EL (cell line): ENCODE results near the gene RBMX2.
"Not testable (repeated sequence)": the region's sequence is repeated elsewhere in the genome, so short reads cannot be mapped to it uniquely, and the experiment has no call there.

Experiments used
- DNase-seq: peaks from one replicate; pipeline ENCODE4 v3.0.0-alpha.2; 2016

Gene RBMX2, protein sequence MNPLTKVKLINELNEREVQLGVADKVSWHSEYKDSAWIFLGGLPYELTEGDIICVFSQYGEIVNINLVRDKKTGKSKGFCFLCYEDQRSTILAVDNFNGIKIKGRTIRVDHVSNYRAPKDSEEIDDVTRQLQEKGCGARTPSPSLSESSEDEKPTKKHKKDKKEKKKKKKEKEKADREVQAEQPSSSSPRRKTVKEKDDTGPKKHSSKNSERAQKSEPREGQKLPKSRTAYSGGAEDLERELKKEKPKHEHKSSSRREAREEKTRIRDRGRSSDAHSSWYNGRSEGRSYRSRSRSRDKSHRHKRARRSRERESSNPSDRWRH

DNA sequence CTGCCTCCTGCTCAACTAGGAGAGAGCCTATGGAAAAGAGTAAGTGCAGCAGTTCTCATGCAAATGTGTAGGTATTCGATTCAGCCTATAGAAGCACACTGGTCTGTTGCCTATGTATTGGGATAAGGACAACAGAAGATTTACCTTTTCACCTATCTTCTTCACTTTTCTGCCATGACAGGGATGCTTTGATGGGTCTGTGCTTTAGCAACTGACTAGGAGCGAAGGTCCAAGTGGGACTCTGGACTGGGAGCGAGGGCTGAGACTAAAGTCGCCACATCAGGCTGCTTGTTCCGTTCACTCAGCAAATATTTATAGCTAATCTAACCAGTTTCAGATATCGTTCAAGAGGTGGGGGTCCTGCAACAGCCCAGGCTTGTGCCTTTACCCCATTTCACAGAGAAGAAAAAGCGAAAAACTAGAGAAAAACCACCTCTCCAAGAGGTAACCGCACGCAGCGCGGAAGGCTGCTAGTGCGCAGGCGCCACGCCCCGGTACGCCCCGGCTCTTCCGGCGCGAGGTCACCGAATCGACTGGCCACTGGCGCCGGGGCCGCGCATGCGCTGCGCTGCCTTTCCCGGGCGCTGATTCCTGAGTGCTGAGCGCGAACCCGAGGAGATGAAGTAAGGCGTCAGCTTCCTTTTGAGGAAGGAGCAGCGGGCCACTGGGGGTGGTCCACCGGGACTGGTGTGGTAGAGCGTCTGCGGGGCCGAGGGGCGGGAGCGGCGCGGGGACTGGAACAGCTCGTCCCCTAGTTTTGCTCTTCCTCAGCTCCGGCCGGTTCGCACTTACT is at the start of gene RBMX2:
Gene RBMX2, plus strand, starts transcription at position 573 of the 793 bp plus-strand sequence. Its CDS starts 46 bp downstream, at position 619.
- peak; percentile 75 for DNase-seq

DNA sequence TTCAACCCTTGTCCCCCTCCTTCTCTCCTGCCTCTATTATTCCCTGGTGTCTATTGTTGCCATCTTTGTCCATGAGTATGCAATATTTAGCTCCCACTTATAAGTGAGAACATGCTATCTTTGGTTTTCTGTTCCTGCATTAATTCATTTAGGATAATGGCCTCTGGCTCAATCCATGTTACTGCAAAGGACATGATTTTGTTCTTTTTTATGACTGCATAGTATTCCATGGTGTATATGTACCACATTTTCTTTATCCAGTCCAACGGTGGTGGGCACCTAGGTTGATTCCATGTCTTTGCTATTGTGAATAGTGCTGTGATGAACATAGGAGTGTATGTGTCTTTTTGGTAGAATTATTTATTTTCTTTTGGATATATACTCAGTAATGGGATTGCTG is 49.7 kb upstream of the RBMX2 start:
- DNase-seq, result not testable (repeated sequence)

DNA sequence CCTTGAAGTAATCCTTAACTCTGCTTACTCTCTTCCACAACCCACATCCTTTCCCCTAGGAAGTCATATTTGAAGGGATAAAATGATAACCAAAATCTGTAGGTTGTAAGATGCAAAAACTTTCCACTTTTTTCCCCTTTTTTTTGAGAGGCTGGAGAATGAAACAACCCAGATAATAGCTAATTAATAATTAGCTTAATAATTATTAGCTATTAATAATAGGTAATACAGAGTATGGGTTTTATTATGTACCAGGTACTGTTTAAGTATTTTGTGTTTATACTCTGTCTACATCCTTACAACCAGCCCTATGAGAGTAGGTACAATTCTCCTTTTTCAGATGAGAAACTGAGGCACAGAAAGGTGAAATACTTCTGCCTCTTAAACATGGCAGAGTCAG is 25.7 kb upstream of the RBMX2 start:
- DNase-seq, result no peak

DNA sequence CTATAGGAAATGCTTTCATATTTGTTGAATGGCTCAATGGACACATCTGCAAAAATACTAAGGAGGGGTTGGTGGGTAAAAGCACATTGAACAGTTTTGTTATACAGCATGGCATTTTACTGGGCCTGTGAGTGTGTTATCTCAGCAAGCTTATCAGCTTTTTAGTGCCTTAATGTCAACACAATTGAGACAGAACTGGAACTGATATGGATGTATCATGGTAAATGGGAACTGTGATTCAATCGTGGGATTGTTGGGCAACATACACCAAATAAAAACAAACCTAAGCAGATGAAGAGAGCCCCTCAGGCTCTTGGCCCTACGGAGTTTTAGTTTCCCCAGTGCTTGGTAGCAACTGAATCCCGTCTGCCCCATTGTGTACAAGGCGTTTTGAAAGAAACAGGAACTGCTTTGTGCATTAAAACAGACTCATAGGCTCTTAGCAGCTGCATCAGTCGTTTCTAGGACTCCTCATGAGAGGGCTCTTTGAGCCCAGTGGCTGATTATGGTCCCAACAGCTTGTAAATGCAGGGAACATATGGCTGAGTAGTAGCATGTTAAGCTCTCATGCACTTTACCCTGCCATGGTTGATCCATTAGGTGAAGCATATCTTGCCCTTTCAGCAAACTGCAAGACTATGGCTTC is 23.6 kb upstream of the RBMX2 start:
- no peak for DNase-seq

DNA sequence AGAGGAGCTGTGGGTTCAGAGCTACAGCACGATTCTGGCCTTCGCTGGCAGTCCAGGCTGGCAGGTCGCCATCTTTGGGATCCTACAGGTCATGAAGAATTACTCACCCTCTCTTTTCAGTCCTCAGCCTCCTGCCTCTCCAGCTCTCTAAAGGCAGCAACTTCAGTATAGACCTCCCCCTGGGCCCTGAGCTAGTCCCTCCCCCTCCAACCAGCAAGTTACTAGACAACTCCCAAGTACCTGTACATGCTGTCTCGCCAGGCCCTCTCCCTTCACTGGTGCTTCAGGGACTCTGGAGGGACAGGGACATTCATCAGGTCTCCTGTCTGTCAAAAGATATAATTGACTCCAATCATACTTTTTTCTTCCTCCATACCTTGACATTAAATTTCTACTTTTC is 16.3 kb upstream of the RBMX2 start, which contains the start of gene GPR119:
Gene GPR119, minus strand, starts transcription at position 155 of the 400 bp plus-strand sequence. CDS start 227 bp downstream, outside the sequence.
- no peak for DNase-seq

DNA sequence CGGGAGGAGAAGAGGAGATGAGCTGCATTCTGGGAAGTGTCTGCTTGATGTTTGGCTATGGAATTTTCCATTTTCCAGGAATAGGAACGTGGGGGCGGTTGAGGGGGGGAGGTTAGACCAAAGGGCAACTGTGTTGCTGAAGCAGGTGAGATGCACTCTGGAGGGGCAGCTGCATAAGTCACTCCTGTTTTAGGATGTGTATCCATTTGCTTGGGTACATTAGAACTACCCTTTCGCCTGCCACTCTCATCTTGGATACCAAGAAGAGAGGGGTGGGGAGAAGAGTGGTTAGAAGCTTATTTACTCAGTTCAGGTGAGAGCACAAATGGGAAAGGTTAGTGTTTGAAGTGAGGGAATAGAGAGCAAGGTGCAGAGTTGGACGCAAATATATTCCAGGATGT is 15.4 kb upstream of the RBMX2 start:
- DNase-seq, result no peak

DNA sequence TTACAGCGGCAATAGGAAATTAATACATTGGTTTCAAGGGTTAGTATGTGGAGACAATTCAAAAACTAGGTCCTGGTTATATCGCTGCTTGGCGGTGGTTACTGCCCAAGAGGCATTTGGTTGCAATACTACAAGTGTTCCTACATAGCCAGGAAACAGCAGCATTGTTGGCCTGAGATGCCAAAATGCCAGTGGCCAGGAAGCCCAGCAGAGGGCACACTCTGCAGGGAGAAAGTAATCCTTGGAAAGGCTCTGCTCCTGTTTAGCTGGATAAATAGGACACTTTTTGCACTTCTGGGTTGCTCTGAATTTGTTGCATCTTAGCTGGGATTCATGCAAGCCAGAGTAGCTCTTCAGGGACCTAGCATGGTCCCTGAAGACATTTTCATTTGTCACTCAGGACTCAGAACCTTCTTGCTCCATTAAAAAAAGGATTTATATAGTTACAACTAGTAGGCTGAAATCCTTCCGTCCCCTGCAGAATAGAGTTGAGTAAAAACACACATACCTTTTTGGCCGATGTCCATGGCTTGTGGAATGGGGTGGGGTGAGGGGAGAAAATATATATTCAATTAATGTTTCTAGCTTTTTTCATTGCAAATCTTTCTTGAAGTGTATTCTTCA is 8.2 kb upstream of the RBMX2 start:
- peak; percentile 43 for DNase-seq

DNA sequence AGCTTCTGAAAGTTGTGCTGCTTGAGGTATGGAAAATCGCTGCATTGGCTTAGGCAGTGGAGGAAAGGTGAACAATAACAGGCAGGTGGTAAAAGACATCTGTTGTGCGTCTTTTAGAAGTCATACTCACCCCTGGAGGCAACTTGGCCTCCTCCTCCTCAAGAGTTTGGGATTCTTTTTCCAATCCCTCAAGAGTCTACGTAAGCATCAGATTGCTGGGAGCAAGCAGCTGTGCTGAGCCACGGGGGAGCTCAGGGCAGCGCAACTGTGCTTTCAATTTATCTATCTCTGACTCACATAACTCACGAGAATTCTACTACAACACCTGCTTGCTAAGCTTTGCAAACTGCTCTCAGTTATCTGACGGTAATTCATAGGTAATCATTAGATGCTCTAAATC is 6.4 kb upstream of the RBMX2 start:
- DNase-seq, result no peak

DNA sequence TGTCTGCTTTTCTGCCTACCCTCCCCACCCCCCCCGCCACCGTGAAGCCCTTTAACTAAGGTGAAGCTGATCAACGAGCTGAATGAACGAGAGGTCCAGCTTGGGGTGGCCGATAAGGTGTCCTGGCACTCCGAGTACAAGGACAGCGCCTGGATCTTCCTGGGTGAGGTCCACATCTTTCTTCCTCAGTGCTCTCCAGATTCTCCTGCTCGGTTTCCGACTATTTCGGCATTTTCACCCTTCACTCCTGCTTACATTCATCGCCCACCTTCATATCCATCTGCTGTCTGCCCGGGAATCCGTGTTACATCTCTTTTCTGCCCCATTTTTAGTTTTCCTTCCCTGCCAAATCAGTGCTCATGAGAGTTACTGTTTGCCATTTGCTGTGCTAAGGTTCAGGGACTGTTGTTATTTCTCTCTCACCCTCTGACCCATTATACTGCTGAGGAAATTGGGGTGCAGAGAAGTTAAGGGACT is 459 bp downstream of the RBMX2 start:
- DNase-seq, result no peak

DNA sequence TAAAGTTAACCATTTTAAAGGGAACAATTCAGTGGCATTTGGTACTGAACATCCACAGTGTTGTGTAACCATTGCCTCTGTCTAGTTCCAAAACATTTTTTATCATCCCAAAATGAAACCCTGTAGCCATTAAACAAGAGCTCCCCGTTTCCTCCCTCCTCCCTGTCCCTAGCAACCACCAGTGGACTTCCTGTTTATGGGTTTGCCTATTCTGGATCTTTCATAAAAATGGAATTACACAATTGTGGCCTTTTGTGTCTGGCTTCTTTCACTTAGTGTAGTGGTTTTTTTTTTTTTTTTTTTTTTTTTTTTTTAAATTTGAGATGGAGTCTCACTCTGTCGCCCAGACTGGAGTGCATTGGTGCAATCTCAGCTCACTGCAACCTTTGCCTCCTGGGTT is 11.6 kb downstream of the RBMX2 start:
- no peak for DNase-seq

DNA sequence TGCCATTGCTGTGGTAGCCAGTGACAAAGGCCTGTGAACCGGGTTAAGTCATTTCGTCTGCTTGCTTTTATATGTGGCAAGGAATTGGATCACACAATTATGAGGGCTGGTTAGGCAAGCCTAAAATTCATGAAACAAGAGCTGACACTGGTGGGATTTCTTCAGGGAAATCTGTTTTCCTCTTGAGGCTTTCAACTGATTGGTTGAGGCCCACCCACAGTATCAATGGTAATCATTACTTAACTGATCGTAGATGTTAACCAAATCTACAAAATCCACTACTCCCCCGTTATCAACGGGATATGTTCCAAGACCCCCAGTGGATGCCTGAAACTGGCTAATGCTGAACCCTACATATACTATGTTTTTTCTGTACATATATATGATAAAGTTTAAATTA is 13.0 kb downstream of the RBMX2 start:
- no peak for DNase-seq

DNA sequence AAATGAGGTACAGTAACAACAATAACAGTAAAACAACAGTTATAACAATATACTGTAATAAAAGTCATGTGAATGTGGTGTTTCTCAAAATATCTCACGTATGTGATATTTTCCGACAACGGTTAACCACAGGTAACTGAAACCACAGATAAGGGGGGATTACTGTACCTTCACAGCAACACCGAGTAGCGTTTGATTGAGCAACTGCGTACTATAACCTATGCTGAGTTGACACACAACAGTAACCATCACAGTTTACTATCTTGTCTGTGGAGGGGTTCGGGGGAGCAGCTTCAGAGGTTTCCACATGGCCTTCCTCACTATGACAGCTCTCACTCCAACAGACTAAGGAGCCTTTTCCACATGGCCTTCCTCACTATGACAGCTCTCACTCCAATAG is 13.4 kb downstream of the RBMX2 start:
- no peak for DNase-seq

DNA sequence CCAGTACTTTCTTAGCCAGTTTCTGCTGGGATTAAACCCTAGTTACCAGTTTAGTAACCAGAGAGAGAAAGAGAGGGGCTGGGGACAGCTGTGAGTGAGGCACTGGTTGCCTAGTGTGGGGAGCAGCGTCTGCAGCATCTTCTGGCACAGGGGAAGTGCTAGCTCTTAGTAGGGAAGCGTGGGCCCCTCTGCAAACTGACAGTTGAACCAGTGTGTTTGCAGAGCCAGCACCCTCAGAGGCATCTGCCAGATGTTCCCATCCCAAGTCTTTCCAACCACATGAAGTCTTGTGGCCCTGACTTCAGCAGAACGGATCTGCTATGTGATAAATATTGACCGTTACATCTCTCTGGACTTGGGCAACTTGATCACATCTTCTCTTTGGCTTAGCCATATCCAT is 15.0 kb downstream of the RBMX2 start:
- no peak for DNase-seq

DNA sequence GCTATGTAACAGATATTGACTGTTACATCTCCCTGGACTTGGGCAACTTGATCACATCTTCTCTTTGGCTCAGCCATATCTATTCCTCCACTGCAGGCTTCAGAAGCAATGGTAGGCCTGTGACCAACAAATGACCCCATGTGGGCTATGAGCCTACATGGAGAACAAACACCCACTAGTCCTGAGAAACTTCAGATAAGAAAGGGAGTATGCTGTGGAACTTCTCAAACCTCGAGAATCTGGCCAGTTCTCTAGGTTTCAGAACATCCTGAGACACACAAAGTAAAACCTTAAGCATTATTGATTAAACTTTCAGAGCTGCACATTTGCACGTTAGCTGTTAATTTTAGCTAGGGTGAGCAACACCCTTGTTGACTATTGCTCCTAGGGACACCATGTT is 16.3 kb downstream of the RBMX2 start:
- DNase-seq, result no peak

DNA sequence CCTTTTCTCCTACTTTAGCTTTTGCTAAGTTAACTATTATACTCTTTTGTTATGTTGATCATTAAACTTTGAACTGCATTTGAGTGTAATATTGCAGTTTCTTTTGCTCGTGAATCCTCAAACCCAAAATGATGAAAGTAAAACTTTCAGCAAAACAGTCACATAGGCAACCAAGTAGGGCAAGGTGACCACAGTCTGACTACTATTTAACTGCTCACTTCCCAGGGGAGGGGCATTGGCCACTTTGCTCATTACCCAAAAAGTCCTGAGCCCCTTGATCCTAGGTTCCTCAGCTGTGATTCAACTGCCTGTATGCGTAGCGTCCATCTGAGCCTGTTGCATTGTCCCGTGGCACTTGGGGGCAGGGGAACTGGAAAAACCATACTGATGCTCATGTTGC is 17.0 kb downstream of the RBMX2 start:
- no peak for DNase-seq

DNA sequence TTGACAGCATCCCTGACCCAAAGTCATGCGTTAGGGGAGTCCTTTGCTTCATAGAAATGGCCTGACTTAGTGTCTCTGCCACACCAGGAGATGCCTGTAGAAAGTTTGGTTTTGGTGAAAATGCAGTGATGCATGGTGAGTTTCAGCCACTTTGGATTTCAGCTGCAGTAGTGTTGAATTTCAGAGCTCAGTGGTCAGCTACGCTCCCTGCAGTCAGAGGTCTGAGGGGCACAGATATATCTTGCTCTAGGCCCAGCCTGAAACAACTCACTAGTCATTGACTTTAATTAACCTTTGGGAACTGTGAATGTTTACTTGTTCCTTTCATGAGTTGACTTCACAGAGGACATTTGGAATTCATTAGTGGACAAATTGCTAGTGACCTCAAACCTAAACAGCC is 17.5 kb downstream of the RBMX2 start:
- DNase-seq, result no peak

DNA sequence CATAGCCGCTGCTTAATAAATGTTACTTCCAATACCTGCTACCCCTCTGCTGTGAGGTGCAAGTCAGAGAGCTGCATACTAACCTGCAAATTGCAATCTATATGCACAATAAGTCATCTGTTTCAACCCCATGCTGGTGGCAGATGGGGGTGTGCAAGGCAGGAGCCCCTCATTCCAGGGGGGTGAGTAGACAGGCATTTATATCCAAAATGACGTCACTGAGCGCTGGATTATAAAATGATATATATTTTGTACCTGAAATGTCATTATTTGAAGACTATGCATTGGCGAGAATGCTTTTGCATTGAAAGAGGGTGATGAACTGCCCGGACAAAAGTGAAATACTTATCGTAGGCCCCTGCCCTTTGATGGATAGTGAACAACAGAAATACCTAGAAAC is 24.7 kb downstream of the RBMX2 start:
- no peak for DNase-seq

DNA sequence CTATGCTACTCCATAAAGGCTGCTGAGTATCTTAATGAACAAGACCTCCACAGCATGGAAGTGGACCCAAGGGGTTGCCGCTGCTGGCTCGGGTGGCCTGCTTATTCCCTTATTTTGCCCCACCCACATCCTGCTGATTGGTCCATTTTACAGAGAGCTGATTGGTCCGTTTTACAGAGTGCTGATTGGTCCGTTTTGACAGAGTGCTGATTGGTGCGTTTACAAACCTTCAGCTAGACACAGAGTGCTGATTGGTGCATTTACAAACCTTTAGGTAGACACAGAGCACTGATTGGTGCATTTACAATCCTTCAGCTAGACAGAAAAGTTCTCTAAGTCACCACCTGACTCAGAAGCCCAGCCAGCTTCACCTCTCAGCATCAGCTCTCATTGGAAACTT is 27.4 kb downstream of the RBMX2 start:
- DNase-seq, result not testable (repeated sequence)

DNA sequence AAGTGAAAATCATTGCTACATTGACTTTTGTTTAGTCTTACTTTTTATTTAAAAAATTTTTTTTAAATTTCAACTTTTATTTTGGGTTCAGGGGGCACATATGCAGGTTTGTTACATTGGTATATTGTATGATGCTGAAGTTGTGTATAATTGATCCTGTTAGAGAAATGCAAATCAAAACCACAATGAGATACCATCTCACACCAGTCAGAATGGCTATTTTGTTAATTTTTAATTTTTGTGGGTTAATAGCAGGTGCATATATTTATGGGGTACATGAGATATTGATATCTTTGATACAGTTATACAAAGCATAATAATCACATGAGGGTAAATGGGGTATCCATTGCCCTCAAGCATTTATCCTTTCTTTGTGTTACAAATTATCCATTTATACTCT is 34.1 kb downstream of the RBMX2 start:
- DNase-seq, result no peak

DNA sequence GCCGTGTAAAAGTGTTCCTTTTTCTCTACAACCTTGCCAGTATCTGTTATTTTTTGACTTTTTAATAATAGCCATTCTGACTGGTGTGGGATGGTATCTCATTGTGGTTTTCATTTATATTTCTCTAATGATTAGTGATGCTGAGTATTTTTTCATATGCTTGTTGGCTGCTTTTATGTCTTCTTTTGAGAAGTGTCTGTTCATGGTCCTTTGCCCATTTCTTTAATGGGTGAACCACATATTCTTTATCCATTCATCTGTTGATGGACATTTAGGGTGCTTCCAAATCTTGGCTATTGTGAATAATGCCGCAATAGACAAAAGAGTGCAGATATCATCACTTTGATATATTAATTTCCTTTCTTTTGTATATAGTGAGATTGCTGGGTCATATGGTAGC is 36.2 kb downstream of the RBMX2 start:
- DNase-seq, result not testable (repeated sequence)

DNA sequence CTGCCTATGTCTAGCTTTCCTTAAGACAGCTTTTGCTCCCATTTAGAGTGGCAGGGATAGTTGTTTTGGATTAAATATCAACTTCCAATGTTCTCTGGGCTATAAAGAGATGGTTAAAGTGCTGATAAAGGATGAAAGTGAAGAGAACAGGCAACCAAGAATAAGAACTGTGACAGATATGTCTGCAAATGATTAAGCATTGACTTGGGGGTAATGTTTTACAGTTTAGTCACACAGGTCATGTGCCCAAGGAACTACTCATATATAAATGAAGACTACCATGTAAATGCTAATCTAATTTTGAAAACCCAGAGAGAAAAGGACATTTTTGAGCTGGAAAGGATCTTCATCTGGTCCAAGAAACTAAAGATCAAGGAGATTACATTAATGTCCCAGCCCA is 42.1 kb downstream of the RBMX2 start:
- no peak for DNase-seq

DNA sequence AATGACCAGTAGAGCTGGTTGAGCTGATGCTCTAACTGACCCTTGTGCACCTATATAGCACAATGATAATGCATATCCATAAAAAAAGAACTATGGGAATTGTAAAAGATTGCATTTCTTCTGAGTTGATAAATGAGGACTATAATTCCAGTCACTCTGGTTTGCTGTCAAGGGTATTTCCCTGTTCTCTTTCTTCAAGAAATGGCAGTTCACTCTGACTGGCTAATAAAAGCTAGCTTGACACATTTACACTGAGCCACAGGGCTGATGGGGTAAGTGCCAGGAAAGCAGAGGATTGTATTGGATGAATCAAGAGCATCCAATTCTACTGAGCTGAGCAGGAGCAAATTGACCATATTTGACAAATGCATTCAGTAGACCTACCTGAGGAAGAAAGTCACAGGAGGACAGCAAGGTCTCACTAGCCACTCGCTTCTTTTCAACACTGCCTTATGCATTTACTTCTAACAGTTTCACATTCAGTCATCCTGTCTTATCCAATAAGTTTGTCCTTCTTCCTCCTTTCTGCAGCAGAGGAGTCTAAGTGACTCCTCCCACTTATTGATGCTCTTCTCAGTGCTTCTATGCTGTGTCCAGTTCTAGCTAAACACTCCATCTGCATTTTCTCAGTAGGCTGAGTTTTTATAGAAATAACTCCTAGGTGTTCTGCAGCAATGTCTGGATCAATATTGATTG is 43.0 kb downstream of the RBMX2 start:
- no peak for DNase-seq

DNA sequence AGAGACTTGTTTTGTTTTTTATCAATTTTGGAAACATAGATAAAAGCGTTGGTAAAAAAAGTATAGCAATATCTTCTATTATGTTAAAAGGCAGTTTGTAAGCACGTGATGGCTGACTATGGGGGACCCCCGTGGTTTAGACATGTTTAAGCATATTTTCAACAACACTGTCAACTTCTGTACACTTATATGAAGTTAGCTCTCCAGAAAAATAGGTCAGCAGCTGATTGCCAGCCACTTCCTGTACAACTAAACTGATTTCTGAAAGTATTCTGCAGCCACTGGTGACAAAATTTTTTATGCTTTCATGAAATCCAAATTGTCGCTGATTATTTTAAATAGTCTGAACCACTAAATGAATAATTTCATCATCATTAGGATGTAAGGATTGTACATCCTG is 45.2 kb downstream of the RBMX2 start:
- DNase-seq, result no peak
